COLO668 (cell line): Measurements from ENCODE around the gene DDX1.

ENCODE experiments used
- DNase-seq: peaks from one replicate; lab custom pipeline; 2025; ENCODE audit not compliant: unreplicated experiment; lab: John Stamatoyannopoulos, UW

DDX1 gene

GRCh38 chr2:15642815-15643500 is 51.3 kb downstream of the DDX1 start:
- no peak for DNase-seq

- no peak for DNase-seq
Observed at GRCh38 chr2:15643791-15644585, 52.3 kb downstream of the DDX1 start.

- no peak for DNase-seq
Observed at GRCh38 chr2:15645300-15645699, 53.6 kb downstream of the DDX1 start.

GRCh38 chr2:15645720-15646385 is 54.2 kb downstream of the DDX1 start:
- no peak for DNase-seq

GRCh38 chr2:15646661-15647060 is 55.0 kb downstream of the DDX1 start:
- DNase-seq = no peak

- no peak for DNase-seq
Observed at GRCh38 chr2:15647622-15648590, 56.2 kb downstream of the DDX1 start.

GRCh38 chr2:15648593-15649525 is 57.2 kb downstream of the DDX1 start:
- DNase-seq = no peak

GRCh38 chr2:15649561-15650255 is 58.0 kb downstream of the DDX1 start:
- no peak for DNase-seq

- no peak for DNase-seq
Observed at GRCh38 chr2:15650616-15651366, 59.1 kb downstream of the DDX1 start.

GRCh38 chr2:15651367-15651727 is 59.7 kb downstream of the DDX1 start:
- no peak for DNase-seq

GRCh38 chr2:15652252-15652651 is 60.6 kb downstream of the DDX1 start:
- DNase-seq = no peak

- no peak for DNase-seq
Observed at GRCh38 chr2:15652801-15653200, 61.1 kb downstream of the DDX1 start.

GRCh38 chr2:15653806-15654726 is 62.4 kb downstream of the DDX1 start:
- no peak for DNase-seq

- DNase-seq = no peak
Observed at GRCh38 chr2:15654727-15655073, 63.0 kb downstream of the DDX1 start.

GRCh38 chr2:15655123-15655887 is 63.6 kb downstream of the DDX1 start:
- DNase-seq = no peak

GRCh38 chr2:15656090-15656489 is 64.4 kb downstream of the DDX1 start:
- no peak for DNase-seq

GRCh38 chr2:15657759-15658158 is 66.1 kb downstream of the DDX1 start:
- DNase-seq = no peak
